ENCODE data around the gene H6PD. TPM values are rescaled to one million over a fixed set of nuclear protein-coding genes. Genes with fewer than 3 reads are reported as not detected.

H6PD gene
- total RNA-seq, 1 experiment from 2014 or later, result 7.1 TPM

DNA sequence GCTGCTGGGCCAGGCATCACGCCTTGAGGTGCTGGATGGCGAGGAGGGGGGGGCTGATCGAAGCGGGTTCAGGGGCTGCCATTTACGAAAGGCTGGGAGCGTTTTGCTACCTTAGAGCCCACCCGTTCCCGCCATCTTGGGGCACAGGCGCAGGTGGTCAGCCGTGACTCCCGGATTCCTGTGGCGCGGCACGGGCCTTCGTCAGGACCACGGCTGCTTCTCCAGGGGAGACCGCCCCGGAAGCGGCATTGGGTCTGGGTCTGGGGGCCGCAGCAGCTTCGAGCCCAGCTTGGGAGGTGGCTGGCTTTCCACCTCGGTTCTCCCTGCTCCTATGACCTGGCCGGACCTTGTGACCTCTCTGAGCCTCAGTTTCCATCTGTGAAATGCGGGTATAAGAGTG, 81.9 kb downstream of the H6PD start:
- no peak for DNase-seq (ENCODE audit: low read depth)

DNA sequence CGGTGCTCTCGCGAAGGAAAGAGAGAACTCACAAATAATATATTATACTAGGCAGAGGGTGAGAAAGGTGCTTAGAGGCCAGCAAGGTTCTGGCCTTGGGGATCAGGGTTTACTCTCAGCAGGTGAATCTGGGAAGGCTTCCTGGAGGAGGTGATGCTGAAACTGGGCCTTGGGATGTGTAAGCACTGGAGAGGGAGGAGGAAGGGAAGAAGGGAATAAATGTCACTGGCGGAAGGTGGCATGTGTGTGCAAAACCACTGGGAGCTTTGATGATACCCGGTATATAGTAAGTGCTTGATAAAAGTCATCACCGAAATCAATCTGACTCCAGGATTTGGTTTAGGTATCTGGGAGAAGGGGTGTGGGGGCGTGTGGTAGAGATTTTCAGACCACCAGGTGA, 82.5 kb downstream of the H6PD start:
- DNase-seq (ENCODE audit: low read depth), result no peak

- peak; percentile 90 for DNase-seq (ENCODE audit: low read depth)
These were observed 83.2 kb downstream of the H6PD start for GRCh38 chr1:9317591-9318417.

GRCh38 chr1:9319208-9319788, 84.7 kb downstream of the H6PD start:
- DNase-seq (ENCODE audit: low read depth), result no peak

- no peak for DNase-seq (ENCODE audit: low read depth)
These were observed 85.4 kb downstream of the H6PD start for GRCh38 chr1:9319789-9320519.

Other genes with a start within 250 kb of the H6PD start
- gene SLC2A7, start 208.4 kb upstream of the H6PD start, total RNA-seq (2014; rRNA removed; shearing (Covaris generic)), result not detected in 2 replicates
- not detected in 2 replicates for gene SLC2A5, start 165.1 kb upstream of the H6PD start, total RNA-seq (2014; rRNA removed; shearing (Covaris generic))
- gene GPR157, start 105.7 kb upstream of the H6PD start, total RNA-seq (2014; rRNA removed; shearing (Covaris generic)), result 2.0 and 3.2 TPM in 2 replicates
- 14.1 and 15.0 TPM in 2 replicates for gene SPSB1, start 58.1 kb downstream of the H6PD start, total RNA-seq (2014; rRNA removed; shearing (Covaris generic))